ENCODE measurements around the gene TAS1R3. TPM values are rescaled to one million over a fixed set of nuclear protein-coding genes. Genes with fewer than 3 reads are reported as not detected.
A peak's percentile ranks its signal among the peaks of the same experiment; 100 is the strongest.

The TAS1R3 gene
- total and polyA plus RNA-seq, 2 of the 4 experiments (the other 2 are of a cell fraction) = under 0.01 to 0.05 TPM

GRCh38 chr1:1347026-1347595, 16.0 kb downstream of the TAS1R3 start:
- ATAC-seq (ENCODE audit: low read depth) (no peak), DNase-seq (no peak)
- peaks cover 3 to 61% of the 10 kb centered on the region in 2 experiments; a peak in 3 of 4 replicates for H3K79me1 ChIP-seq (ENCODE audit: low read depth in 1 of 2, low read length in 2 of 2)
- BruUV-seq (replicated peaks) = no TSS peak
- H3K23ac ChIP-seq (ENCODE audit: low read depth, low read length) = peak overlapping the region; percentile 12; the same call in 1 of the 2 replicates
- H3K27ac ChIP-seq (ENCODE audit: insufficient read depth, low read length) = no peak overlapping the region
- H2BK5ac ChIP-seq (ENCODE audit: low read depth, low read length, poor library complexity, severe bottlenecking) = no peak overlapping the region
- no peak overlapping the region for H2BK20ac ChIP-seq (ENCODE audit: low read depth, low read length)
- 0 out of 2 replicates have a peak, but pooled peaks cover 3% of the 10 kb centered on the region for H3K9me1 ChIP-seq (ENCODE audit: insufficient read depth, low read length)
- POLR2A ChIA-PET (ENCODE audit: unreplicated experiment) = interaction anchor here (1.1 kb wide), 1 partner anchor 12 kb away, joined by 3 read pairs; no protein-coding TSS in a partner anchor
- H2AK9ac ChIP-seq (replicated peaks; ENCODE audit: low read depth, low read length, poor library complexity) = peak overlapping the region; percentile 94
- H2BK15ac ChIP-seq (ENCODE audit: low read depth, low read length) = no peak overlapping the region
- H3K4me1 ChIP-seq (ENCODE audit: control insufficient read depth, insufficient read depth, low read length) = peaks cover 37% of the 10 kb centered on the region
- no peak overlapping the region for H3K4ac ChIP-seq (ENCODE audit: low read depth, low read length)
- H4K8ac ChIP-seq (ENCODE audit: low read depth in 2 of 2, low read length in 2 of 2) = no peak overlapping the region
- H3K4me2 ChIP-seq (ENCODE audit: low read depth, low read length) = peak overlapping the region; percentile 95
- H3K14ac ChIP-seq (replicated peaks; ENCODE audit: low read depth, low read length) = no peak overlapping the region
- H4K91ac ChIP-seq (ENCODE audit: insufficient read depth, low read depth, low read length) = no peak overlapping the region
- no peak overlapping the region; the same call in 1 of the 2 replicates for H2AK5ac ChIP-seq (ENCODE audit: low read depth, low read length)
- no peaks in the 10 kb centered on the region for H3K27me3 ChIP-seq (ENCODE audit: control insufficient read depth, insufficient read depth, low read length)
- H3K18ac ChIP-seq (ENCODE audit: low read depth, low read length) = no peak overlapping the region
- no peaks in the 10 kb centered on the region for H3K9me3 ChIP-seq (ENCODE audit: control insufficient read depth, insufficient read depth, low read length)
- H3K36me3 ChIP-seq (ENCODE audit: control insufficient read depth, insufficient read depth, low read length) = peaks cover 7% of the 10 kb centered on the region; the same call in 1 of the 2 replicates
- no peak overlapping the region for H3K56ac ChIP-seq (ENCODE audit: extremely low read depth, insufficient read depth, low read length)
- H2AFZ ChIP-seq (replicated peaks; ENCODE audit: low read length, poor library complexity) = no peak overlapping the region
- 92% methylated on average over 7 of the region's 10 CpGs; no CpG with 5 or more reads in 1 of the 2 experiments for WGBS, 2 experiments (ENCODE audit: extremely low coverage in 2 of 2, insufficient read length in 1 of 2)
- no peak overlapping the region; the same call in 1 of the 2 replicates for H3K9ac ChIP-seq (ENCODE audit: low read depth, low read length)
- H4K5ac ChIP-seq (ENCODE audit: low read depth, low read length) = no peak overlapping the region
- H4K20me1 ChIP-seq (ENCODE audit: insufficient read depth, low read length) = peaks cover 64% of the 10 kb centered on the region
- TF ChIP-seq MAZ (IDR thresholded peaks at IDR 0.05; ENCODE audit: borderline replicate concordance, low read depth, low read length) (no peak), CHD1 (IDR thresholded peaks at IDR 0.05; ENCODE audit: low read depth, low read length) (no peak), FOS (IDR thresholded peaks at IDR 0.05; ENCODE audit: low read depth, low read length) (no peak), USF2 (IDR thresholded peaks at IDR 0.05; ENCODE audit: low read depth, low read length) (no peak), CEBPB (IDR thresholded peaks at IDR 0.05; ENCODE audit: low read depth, low read length) (no peak), BHLHE40 (IDR thresholded peaks at IDR 0.05; ENCODE audit: low read depth, low read length) (no peak), SMC3 (IDR thresholded peaks at IDR 0.05; ENCODE audit: low read depth, low read length) (no peak), POLR2A (IDR thresholded peaks at IDR 0.05; ENCODE audit: low read depth, low read length) (no peak), CTCF (conservative IDR thresholded peaks at IDR 0.05; ENCODE audit: low read depth, low read length) (no peak), MAFK (IDR thresholded peaks at IDR 0.05; ENCODE audit: low read depth, low read length) (no peak), NFE2L2 (IDR thresholded peaks at IDR 0.05; ENCODE audit: low read depth, low read length) (no peak), MXI1 (IDR thresholded peaks at IDR 0.05; ENCODE audit: borderline replicate concordance, low read depth, low read length) (no peak), RAD21 (IDR thresholded peaks at IDR 0.05; ENCODE audit: low read length) (no peak), RFX5 (IDR thresholded peaks at IDR 0.05; ENCODE audit: low read depth, low read length) (no peak), RCOR1 (IDR thresholded peaks at IDR 0.05; ENCODE audit: insufficient replicate concordance, low read length) (no peak)
- TF ChIP-seq, protein P1, sequence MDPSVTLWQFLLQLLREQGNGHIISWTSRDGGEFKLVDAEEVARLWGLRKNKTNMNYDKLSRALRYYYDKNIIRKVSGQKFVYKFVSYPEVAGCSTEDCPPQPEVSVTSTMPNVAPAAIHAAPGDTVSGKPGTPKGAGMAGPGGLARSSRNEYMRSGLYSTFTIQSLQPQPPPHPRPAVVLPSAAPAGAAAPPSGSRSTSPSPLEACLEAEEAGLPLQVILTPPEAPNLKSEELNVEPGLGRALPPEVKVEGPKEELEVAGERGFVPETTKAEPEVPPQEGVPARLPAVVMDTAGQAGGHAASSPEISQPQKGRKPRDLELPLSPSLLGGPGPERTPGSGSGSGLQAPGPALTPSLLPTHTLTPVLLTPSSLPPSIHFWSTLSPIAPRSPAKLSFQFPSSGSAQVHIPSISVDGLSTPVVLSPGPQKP (IDR thresholded peaks at IDR 0.05; ENCODE audit: borderline replicate concordance, low read depth, low read length) = no peak
- in situ Hi-C loops (cut with MboI; ENCODE audit: low sequenced_read_pairs) = no loop called here
- no peak overlapping the region for H2BK120ac ChIP-seq (ENCODE audit: low read depth, low read length)
- dilution Hi-C loops (cut with HindIII; ENCODE audit: low sequenced_read_pairs, unreplicated experiment) = no loop called here
- intact Hi-C loops (cut with micrococcal nuclease) = no loop called here
- CTCF ChIA-PET = no interaction called here
- H3K4me3 ChIP-seq (ENCODE audit: insufficient read depth, low read depth, low read length) = peak overlapping the region; percentile 100; the same call in 1 of the 2 replicates
